GM18858 (cell line): Measurements from ENCODE around the gene EDEM3.
A peak's percentile ranks its signal among the peaks of the same experiment; 100 is the strongest.
"Not testable (repeated sequence)": the region's sequence is repeated elsewhere in the genome, so short reads cannot be mapped to it uniquely, and the experiment has no call there.

Experiments used
- ATAC-seq: cut with Tn5 transposase; IDR thresholded peaks from one replicate; pipeline ENCODE4 v1.9.1; 2021; ENCODE audit not compliant: unreplicated experiment

Gene EDEM3

GRCh38 chr1:184754476-184755225 lies at the start of gene EDEM3:
EDEM3 (minus strand) TSS chr1:184754858; CDS start chr1:184754646, 212 bp downstream.
- peak; percentile 91 for ATAC-seq

GRCh38 chr1:184804220-184804619 lies 49.6 kb upstream of the EDEM3 start:
- no peak for ATAC-seq

- ATAC-seq = no peak
Measured at GRCh38 chr1:184803180-184803492, 48.5 kb upstream of the EDEM3 start.

GRCh38 chr1:184802354-184803179 lies 47.9 kb upstream of the EDEM3 start:
- no peak for ATAC-seq

- no peak for ATAC-seq
Measured at GRCh38 chr1:184801503-184801902, 46.8 kb upstream of the EDEM3 start.

- ATAC-seq = no peak
Measured at GRCh38 chr1:184800876-184801275, 46.2 kb upstream of the EDEM3 start.

GRCh38 chr1:184793967-184794366 lies 39.3 kb upstream of the EDEM3 start:
- no peak for ATAC-seq

- no peak for ATAC-seq
Measured at GRCh38 chr1:184792450-184792969, 37.9 kb upstream of the EDEM3 start.

GRCh38 chr1:184791550-184791900 lies 36.9 kb upstream of the EDEM3 start:
- no peak for ATAC-seq

GRCh38 chr1:184790642-184791549 lies 36.2 kb upstream of the EDEM3 start:
- ATAC-seq = no peak

GRCh38 chr1:184789884-184790283 lies 35.2 kb upstream of the EDEM3 start:
- ATAC-seq = no peak

GRCh38 chr1:184788970-184789369 lies 34.3 kb upstream of the EDEM3 start:
- ATAC-seq = no peak

GRCh38 chr1:184785529-184785928 lies 30.9 kb upstream of the EDEM3 start:
- no peak for ATAC-seq

GRCh38 chr1:184783723-184784122 lies 29.1 kb upstream of the EDEM3 start:
- ATAC-seq = not testable (repeated sequence)

GRCh38 chr1:184781941-184782340 lies 27.3 kb upstream of the EDEM3 start:
- no peak for ATAC-seq

GRCh38 chr1:184775885-184776284 lies 21.2 kb upstream of the EDEM3 start:
- ATAC-seq = no peak

GRCh38 chr1:184775329-184775728 lies 20.7 kb upstream of the EDEM3 start:
- ATAC-seq = no peak

GRCh38 chr1:184773762-184774320 lies 19.2 kb upstream of the EDEM3 start:
- no peak for ATAC-seq

- ATAC-seq = no peak
Measured at GRCh38 chr1:184771190-184771691, 16.6 kb upstream of the EDEM3 start.

- no peak for ATAC-seq
Measured at GRCh38 chr1:184770181-184770979, 15.7 kb upstream of the EDEM3 start.
